Hematopoietic multipotent progenitor cell treated with erythropoietin and hydrocortisone succinate and interleukin-3 and kit ligand, for 15 days (in vitro differentiated cells): ENCODE data around the gene SLC44A5.

Experiments
- DNase-seq: peaks from one replicate; pipeline ENCODE4 v3.0.0-alpha.2; 2015; ENCODE audit warnings: low spot score

Gene SLC44A5

DNA sequence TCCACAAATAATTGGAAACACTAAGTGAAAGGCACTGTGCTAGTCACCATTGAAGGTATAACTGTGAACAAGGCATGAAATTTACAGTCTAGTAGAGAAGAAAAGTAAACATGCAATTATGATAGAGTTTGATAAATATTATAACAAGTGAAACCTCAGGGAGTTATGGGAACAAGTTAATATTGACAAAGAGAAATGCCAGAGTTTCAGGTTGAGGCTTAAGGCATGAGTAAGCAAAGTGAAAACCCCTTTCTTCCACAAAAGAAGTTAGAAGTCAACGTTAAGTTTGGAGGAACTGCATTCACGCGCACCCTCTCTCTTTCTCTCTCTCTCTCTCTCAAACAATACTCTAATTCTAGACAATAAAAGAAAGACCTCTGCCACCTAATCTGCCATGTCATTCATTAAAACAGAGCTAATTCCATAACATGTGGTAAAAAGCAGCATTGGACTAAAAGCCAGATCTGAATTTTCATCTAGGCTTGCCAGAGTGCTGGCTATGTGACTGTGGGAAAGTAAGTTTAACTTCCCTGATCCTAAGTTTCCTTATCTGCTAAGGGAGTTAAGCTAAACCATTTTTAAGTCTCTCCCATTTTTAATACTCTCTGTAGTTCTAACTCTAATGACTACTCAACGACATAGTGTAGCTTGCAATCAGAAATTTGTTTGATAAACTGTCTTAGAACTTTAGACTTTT lies 22.0 kb downstream of the SLC44A5 start:
- no peak for DNase-seq

DNA sequence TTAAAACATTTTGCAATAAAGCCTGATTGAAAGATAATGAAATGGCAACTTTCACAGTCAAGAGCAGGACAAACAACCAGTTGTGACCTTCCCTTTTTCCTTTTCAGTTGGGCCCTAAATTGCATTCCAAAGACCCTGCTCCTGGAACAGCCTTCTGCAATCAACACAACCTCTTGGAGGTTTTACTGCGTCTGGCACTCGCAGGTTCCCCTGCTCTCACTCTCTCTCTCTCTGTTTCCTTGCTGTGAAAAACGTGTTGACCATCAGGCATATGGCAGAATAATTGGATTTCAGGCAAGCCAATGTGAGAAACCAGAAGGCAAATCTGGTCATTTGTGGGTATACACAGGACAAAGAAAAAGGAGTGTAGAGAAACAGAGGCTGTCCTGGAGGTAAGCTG lies 23.2 kb downstream of the SLC44A5 start:
- DNase-seq: no peak

DNA sequence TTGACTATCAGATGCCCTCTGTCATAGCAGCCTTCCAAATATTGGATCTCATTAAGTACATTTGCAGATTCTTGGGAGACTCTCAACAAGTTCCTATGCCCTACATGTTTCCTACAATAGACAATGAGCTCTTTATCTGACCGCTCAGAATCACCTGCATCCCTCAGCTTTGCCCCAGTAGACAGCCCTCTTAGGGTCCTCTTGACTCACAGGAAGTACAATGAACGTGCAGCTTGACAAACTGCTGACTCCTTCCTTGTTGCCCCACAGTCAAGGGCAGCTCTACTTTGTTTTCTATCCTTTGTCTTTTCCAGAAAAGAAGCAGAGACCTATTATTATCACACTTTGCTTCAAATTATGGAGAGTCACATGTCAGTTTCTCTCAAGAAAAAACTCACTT lies 27.6 kb downstream of the SLC44A5 start:
- no peak for DNase-seq

DNA sequence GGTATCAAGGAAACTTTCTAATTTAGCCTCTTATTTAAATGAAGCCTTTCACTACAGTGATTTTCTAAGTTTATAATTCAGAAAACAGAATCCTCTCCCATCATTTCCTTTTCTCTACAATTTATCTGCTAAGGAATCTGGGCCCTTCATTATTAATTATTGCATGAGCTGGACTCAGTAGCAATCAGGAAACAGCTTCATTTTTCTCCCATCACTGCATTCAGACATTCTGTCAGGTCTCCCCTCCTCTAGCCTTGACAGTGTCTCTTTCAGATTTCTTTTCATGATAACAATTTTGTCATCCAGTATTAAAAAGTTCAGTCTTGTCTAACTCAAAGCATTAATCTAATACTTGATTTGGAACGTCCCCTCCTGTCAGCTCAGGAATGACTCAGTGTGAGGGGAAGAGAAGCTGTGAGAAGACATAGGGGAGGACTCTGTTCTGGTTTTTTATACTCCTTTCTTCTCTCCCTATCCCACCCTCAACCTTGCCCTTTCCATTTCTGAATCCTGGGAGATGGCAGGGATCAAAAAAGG lies 28.1 kb downstream of the SLC44A5 start:
- DNase-seq: no peak

DNA sequence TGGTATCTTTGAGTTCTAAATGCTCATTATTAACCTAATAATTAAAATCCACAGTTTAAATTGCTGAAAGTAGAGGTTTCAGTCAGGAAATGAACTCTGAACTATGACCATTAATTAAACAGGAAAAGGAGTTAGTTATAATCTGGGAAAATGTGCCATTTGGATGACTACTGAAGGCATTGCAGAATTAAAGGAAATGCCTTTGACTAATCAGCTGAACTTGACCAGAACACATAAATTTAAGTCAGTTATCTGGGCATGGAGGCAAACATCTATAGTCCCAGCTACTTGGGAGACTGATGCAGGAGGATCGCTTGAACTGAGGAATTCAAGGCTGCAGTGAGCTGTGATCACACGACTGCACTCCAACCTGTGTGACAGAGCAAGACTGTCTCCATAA lies 31.9 kb downstream of the SLC44A5 start:
- DNase-seq: no peak

DNA sequence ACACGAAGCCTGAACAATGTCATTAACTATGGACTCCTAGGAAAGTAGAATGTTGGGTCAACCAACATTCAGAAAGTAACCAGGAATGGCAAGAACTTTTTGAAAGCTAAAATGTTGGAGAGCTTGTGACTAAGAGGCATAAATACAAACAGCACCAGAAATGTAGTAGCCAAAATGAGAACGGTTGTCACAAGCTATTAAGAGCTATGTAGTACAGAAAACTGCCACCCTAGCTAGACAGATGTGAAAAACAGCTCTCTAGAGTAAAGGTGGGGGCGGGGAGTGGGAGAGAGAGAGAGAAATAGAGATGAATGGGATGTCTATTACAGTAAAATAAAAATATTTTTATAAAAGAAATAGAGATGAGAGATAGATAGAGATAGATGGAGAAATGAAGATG lies 35.1 kb downstream of the SLC44A5 start:
- no peak for DNase-seq

DNA sequence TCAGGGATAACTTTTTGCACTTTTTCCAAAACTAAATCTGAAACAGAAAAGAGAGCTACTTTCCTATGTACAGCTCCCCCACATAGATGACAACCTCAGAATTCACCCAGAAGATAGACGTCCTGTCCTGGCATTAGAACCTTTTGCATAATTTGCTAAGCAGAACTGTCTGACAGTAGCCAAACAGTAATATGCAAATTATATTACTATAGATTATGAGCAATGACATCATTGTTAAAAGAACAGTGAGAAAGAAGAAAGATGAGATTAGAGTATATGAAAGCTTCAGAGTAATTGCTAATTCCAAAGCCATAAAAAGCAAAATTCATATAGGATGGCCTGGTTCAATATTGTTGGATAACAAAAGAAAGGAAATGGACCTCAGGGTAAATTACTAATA lies 43.7 kb downstream of the SLC44A5 start:
- DNase-seq: no peak

DNA sequence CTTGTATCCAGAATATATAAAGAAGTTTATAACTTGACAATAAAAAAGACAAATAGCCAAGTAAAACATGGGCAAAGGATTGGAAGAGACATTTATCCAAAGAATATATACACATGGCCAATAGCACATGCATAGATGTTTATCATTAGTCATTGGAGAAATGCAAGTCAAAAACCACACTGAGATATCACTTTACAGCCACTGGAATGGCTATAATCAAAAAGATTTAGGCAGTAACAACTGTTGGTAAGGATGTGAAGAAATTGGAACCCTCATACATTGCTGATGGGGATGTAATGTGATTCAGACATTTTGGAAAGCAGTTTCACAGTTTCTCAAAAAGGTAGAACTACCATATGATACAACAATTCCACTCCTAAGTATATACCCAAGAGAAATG lies 51.1 kb downstream of the SLC44A5 start:
- no peak for DNase-seq

DNA sequence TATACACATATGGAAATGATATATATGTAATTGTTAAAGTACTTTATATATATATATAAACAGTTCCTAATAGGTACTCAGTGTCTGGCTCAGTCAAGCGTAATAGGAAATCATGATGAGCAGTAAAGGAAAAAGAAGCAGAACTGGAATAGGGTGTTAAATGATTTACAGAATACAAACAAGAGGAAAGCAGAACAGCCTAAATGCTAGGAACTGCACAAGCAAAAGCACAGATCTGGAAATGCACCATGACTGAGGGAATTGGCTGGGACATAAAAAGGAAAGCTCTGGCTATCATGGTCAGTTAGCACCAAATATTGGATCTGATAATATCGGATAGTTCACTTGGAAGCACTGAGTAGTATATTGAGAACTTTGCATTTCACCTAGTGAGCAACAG lies 51.8 kb downstream of the SLC44A5 start:
- DNase-seq: no peak

DNA sequence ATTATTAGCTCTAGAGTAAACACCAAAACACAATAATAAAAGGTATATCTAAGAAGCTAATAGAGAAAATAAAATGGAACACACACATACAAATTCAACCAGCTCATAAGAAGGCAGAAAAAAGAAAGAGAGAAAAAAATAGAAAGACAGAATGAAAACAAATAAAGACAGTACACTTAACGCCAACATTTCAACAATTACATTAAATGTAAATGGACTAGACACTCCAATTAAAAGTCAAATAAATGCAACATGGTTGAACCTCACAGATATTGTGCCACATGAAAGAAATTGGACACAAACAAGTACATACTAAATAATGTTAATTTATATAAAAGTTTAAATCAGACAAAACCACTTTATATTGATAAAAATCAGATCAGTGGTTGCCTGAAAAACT lies 56.0 kb downstream of the SLC44A5 start:
- DNase-seq: no peak

DNA sequence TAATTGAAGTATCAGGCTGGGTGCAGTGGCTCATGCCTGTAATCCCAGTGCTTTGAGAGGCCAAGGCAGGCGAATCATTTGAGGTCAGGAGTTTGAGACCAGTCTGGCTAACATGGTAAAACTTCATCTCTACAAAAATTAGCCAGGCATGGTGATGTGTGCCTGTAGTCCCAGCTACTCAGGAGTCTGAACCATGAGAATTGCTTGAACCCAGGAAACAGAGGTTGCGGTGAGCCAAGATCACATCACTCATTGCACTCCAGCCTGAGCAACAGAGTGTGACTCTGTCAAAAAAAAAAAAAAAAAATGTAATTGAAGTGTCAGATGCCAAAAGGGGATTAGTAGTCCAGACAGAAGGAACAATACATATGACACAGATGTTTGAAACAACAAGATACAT lies 56.7 kb downstream of the SLC44A5 start:
- no peak for DNase-seq

DNA sequence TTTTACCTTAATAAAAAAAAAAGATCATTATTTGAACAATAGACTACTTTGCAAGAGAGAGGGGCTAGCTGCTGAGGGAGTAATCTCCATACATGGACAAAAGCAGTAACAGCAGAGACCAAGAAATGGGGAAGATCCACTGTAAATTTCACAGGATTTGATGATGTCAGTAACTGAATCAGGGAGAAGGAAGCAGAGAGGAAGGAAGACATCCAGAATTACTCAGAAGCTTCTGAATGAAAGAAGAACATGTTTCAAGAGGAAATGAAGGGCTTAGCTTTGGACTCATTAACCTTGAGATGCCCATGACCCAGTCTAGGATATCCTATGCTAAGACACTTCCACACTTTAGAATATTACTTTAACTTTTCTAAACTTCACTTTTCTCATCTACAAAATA lies 60.4 kb downstream of the SLC44A5 start:
- no peak for DNase-seq

DNA sequence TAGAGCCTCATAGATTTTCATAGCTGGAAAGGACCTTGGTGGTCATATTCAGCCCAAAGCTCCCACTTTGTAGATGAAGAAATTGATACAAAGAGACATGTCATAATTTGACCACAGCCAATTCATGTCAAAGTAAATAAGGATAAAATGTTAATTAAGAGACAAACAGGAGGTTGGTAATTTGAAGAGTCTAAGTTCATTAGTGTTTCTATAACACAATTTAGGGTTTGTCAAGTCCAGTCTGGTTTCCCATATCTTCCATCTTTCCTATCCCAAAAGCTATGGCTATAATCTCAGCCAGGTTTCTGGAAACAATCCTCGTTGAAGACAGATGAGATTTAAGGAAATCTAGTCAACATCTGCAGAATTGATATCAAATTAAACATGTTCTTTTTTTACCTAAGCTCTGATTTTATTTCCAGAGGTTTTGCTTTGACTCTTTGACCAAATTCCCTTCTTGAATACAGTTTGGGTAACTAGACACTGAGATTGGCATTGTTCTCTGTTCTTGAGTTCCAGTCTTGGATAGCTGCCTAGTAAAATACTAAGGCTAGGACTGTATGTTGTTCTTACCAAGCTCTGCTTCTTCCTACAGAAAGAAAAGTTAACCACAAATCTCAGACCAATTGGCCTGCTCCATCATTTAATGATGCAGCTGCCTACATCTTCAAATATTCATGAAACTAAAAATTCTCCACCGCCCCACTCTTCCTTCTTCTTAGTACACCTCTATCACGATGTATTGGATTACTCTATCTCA lies 62.0 kb downstream of the SLC44A5 start:
- DNase-seq: no peak

DNA sequence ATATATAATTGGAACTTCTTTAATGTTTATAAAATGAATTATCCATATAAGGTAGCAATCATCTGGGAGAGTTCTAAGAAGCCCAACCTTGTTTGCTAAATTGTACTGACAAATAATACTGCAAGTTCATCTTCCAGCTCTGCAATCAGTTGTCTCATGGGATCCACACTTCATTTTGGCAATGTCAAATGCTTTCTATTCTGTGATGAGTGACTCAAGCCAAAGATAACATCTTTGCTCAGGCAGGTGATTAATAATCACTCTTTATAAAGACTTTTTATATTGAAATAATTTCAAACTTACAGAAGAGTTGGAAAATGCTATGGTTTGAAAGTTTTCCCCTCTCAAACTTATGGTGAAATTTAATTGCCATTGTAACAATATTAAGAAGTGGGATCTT lies 67.2 kb downstream of the SLC44A5 start:
- DNase-seq: no peak

DNA sequence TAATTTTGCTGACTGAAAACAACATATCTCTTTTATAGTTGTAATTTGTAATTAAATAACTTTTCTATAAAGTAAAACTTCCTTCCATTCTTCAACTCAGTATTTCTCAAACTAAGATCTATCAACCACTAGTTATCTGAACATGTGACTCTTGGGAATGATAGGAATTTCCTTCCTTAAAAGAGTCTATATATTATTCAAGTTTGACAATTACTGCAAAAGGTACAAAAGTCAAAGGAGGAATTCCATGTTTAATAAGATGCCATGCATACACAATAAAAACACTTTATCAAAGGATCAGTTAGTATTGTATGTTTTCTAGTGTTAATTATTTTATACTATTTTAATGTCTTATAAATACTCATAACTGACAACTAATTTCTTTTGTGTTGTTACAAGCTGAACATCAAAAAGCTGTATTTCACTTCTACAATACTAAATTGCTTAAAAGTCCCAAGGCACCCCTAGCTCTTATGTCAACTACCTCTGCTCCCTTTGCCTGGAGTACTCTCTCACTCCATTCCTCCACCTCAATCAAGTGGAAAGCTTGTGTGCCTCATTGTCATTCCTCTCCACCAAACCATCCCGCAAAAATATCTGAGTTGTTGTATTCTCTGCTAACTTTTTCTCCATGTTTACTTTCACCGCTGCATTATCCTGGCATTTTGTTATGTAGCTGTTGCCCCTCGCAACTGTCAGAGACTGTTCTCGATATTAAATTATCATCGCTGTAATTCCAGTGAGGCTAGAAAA lies 67.9 kb downstream of the SLC44A5 start:
- DNase-seq: no peak

DNA sequence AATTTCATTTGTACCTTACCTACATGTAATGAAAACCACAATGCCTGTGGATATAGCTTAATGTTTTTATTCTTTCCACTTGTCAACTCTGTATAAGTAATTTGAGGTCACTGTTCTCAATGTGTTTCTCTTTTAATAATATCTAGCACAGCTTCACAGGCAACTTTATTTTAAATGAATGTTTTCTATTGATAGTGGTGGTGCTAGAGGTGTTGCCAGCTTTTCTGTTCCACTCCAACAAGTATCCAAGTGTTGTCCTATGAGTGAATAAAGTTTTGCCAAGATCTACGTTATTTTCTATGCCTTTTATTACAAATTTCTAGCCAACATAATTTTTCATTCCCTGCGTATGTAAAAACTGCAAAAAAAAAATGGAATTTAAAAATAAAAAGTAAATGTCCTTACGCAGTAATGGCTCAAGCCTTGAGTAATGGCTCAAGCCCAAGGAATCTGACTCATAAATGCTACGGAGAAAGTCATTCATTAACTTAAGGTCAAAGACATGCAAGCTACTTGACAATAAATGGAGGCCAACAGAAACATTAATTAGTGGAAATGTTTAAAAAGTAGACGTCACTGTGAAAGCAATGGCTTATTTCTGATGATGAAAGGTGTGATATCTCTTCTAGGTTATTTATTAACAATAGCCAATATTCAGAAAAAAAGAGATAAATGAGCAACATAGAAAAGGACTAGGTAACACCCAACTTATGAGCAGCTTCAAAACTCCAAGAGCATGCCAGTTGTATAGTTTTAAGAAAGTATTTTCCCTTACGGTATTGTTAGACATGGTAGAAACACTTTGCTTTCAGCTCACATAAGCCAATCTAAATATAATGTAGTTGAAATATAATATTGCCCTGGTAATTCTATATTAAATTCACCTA lies 71.4 kb downstream of the SLC44A5 start:
- DNase-seq: no peak

DNA sequence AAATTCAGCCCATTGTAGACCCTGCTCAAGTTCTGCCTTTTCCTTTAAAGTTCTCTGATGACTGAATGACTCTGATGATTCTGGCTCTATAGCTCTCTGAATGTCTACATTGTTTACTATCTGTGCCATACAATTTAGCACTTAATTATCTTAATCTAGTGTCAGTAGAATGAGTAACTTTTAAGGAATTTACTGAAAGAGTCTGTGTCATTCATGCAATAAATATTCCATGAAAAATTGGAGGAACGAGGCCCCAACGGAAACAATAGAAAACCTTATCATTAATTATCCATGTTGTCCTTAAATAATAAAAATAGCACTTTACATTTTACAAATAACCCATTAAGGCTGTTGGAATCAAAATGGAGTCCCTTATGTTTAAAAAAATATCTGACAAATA lies 77.8 kb downstream of the SLC44A5 start:
- DNase-seq: no peak

DNA sequence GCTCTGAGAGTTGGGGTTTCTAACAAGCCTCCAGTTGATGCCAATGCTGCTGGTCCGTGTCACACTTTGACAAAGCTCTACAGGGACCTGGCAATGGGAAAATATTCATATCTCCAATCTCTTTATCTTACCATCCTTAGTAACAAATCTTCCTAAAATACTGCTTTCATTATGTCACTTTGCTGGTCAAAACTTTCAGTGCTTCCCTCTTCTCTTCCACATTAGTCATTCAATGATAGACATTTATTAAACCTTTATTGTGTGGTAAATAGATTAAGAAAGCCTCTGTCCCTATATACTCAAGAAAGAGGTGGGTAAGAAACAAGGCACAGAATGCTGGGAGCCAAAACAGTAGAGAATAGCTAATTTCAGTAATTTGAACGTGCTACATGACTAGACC lies 79.3 kb downstream of the SLC44A5 start:
- DNase-seq: no peak

DNA sequence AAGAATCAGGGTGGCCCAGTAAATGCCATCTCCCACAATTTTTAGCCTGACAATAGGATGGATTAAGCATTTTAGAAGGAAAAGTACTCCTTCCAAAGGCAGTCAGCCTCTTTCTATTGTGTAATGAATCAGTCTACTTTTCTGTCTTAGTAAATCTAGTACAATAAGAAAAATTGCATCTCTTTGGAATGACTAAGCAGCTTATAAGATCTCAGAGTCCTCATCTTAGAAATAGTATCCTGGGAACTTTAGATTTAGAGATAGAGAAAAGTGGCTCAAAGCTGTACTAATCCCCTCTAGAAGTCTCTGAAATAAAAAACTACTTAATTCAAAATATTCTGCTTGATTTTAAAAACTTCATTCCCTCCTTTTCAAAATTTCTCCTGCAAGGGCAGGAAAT lies 81.4 kb downstream of the SLC44A5 start:
- no peak for DNase-seq

DNA sequence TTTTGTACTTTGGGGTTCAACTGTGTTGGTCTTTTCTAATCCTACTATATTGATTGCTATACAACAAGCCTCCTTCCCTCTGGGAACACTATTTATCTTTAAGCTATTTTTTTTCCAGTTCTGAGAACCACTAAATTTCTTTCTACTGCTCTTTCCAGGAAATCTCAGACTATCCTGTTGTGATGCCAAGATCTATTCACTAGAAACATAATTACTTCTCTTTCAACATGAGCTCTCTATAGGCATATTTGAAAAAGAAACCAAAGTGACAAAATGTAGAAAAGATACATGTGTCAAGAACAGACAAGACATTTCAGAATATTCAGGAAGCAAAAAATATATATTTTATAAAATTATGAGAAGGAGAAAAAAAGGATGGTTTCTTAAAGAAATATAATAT lies 82.9 kb downstream of the SLC44A5 start:
- DNase-seq: no peak

DNA sequence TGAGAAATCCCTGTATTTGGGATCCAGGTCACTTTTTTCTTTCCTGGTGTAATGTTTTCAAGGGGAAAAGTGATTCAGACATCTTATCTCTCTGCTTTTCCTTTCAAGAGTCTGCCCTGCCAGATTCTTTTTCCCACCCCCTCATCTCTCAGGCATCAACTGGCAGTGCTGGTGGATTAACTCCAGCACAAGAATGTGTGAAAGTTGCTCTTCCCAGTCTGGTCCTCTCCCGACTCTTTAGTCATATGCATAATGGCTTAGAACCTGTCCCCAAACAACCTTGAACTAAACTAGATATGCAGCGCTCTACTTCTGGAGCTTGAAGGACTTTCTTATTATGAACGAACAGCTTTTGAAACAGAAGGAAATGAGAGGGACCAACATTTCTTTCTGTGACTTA lies 88.5 kb downstream of the SLC44A5 start:
- no peak for DNase-seq

DNA sequence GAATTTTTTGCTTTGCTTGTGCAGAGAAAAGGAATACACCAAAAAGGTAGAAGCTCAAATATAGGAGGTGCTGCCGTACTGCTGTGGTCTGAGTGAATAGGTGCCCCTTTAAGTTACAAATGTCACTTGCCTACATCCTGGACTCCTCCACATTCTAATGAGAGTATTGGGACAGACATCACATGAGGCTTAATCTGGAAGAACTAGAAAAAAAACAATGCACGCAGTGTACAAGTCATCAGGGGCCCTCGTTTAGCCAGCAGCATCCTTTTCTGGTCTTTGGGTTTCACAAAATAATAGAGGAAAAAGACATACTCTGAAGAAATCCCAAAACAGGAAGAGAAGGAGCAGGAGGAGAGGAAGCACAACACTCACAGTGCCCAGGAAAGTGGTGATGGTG lies 89.3 kb downstream of the SLC44A5 start:
- DNase-seq: no peak
